ACC112 (cell line): ENCODE results near the gene PPP1R13B.

ENCODE experiments used
- H2AFZ ChIP-seq: fragments of 200-600 bp; sonication (generic); one replicate; pipeline ENCODE4 v1.6.0; 2017; ENCODE audit warnings: antibody characterized with exemption, low read length; ENCODE audit not compliant: unreplicated experiment
- H3K27ac ChIP-seq: fragments of 200-600 bp; sonication (generic); 2 replicates; pipeline ENCODE4 v1.5.1; 2014; ENCODE audit warnings: low read depth, mild to moderate bottlenecking, antibody characterized with exemption, low read length, moderate library complexity
- H3K27me3 ChIP-seq: fragments of 200-600 bp; sonication (generic); 2 replicates; pipeline ENCODE4 v1.6.1; 2014; ENCODE audit warnings: mild to moderate bottlenecking, antibody characterized with exemption, low read length, moderate library complexity, mixed read lengths; ENCODE audit not compliant: insufficient read depth
- H3K36me3 ChIP-seq: fragments of 200-600 bp; sonication (generic); 2 replicates; pipeline ENCODE4 v1.6.1; 2016; ENCODE audit warnings: mild to moderate bottlenecking, antibody characterized with exemption, low read length, moderate library complexity, mixed read lengths; ENCODE audit not compliant: insufficient read depth
- H3K4me1 ChIP-seq: fragments of 200-600 bp; sonication (generic); one replicate; pipeline ENCODE4 v1.6.1; 2016; ENCODE audit warnings: low read length, mixed read lengths; ENCODE audit not compliant: insufficient read depth, unreplicated experiment, control insufficient read depth
- H3K4me3 ChIP-seq: fragments of 200-600 bp; sonication (generic); 2 replicates; pipeline ENCODE4 v1.5.1; 2014; ENCODE audit warnings: mild to moderate bottlenecking, low read depth, low read length
- H3K79me2 ChIP-seq: fragments of 200-600 bp; sonication (generic); one replicate; pipeline ENCODE4 v1.6.0; 2016; ENCODE audit warnings: low read length; ENCODE audit not compliant: control insufficient read depth, unreplicated experiment, insufficient read depth

The PPP1R13B gene

GRCh38 chr14:103868242-103868897, 21.0 kb upstream of the PPP1R13B start:
- Histone ChIP-seq H3K4me1 (no peaks in the 10 kb centered on the region), H3K4me3 (no peak overlapping the region), H3K36me3 (no peaks in the 10 kb centered on the region), H3K79me2 (no peaks in the 10 kb centered on the region), H3K27me3 (no peaks in the 10 kb centered on the region), H2AFZ (no peak overlapping the region), H3K27ac (no peak overlapping the region)

GRCh38 chr14:103867523-103867953, 20.2 kb upstream of the PPP1R13B start:
- Histone ChIP-seq H3K79me2 (no peaks in the 10 kb centered on the region), H2AFZ (no peak overlapping the region), H3K27ac (no peak overlapping the region), H3K4me3 (no peak overlapping the region), H3K36me3 (no peaks in the 10 kb centered on the region), H3K4me1 (no peaks in the 10 kb centered on the region), H3K27me3 (no peaks in the 10 kb centered on the region)

GRCh38 chr14:103867020-103867419, 19.6 kb upstream of the PPP1R13B start:
- H3K27me3 ChIP-seq = no peaks in the 10 kb centered on the region
- no peaks in the 10 kb centered on the region for H3K79me2 ChIP-seq
- no peak overlapping the region for H3K27ac ChIP-seq
- H3K36me3 ChIP-seq = no peaks in the 10 kb centered on the region
- H2AFZ ChIP-seq = no peak overlapping the region
- H3K4me3 ChIP-seq = no peak overlapping the region
- H3K4me1 ChIP-seq = no peaks in the 10 kb centered on the region

GRCh38 chr14:103863245-103863644, 15.9 kb upstream of the PPP1R13B start:
- H3K27me3 ChIP-seq = no peaks in the 10 kb centered on the region
- H3K36me3 ChIP-seq = no peaks in the 10 kb centered on the region
- no peaks in the 10 kb centered on the region for H3K4me1 ChIP-seq
- no peak overlapping the region for H2AFZ ChIP-seq
- no peak overlapping the region for H3K27ac ChIP-seq
- H3K79me2 ChIP-seq = no peaks in the 10 kb centered on the region
- H3K4me3 ChIP-seq = no peak overlapping the region

GRCh38 chr14:103862393-103862782, 15.0 kb upstream of the PPP1R13B start:
- Histone ChIP-seq H3K79me2 (no peaks in the 10 kb centered on the region), H3K27ac (no peak overlapping the region), H3K4me3 (peak overlapping the region; percentile 53), H3K27me3 (no peaks in the 10 kb centered on the region), H3K4me1 (no peaks in the 10 kb centered on the region), H2AFZ (no peak overlapping the region), H3K36me3 (no peaks in the 10 kb centered on the region)

GRCh38 chr14:103861413-103862392, 14.3 kb upstream of the PPP1R13B start:
- no peak overlapping the region for H2AFZ ChIP-seq
- no peaks in the 10 kb centered on the region for H3K27me3 ChIP-seq
- H3K4me1 ChIP-seq = no peaks in the 10 kb centered on the region
- no peak overlapping the region for H3K27ac ChIP-seq
- H3K36me3 ChIP-seq = no peaks in the 10 kb centered on the region
- H3K4me3 ChIP-seq = peak overlapping the region; percentile 53
- no peaks in the 10 kb centered on the region for H3K79me2 ChIP-seq

GRCh38 chr14:103859416-103860202, 12.2 kb upstream of the PPP1R13B start:
- H3K4me1 ChIP-seq = no peaks in the 10 kb centered on the region
- no peak overlapping the region for H3K4me3 ChIP-seq
- no peaks in the 10 kb centered on the region for H3K27me3 ChIP-seq
- no peak overlapping the region for H2AFZ ChIP-seq
- no peaks in the 10 kb centered on the region for H3K36me3 ChIP-seq
- H3K27ac ChIP-seq = no peak overlapping the region
- no peaks in the 10 kb centered on the region for H3K79me2 ChIP-seq

- no peak overlapping the region for H3K4me3 ChIP-seq
- no peaks in the 10 kb centered on the region for H3K27me3 ChIP-seq
- H3K79me2 ChIP-seq = no peaks in the 10 kb centered on the region
- H3K36me3 ChIP-seq = no peaks in the 10 kb centered on the region
- H2AFZ ChIP-seq = no peak overlapping the region
- no peaks in the 10 kb centered on the region for H3K4me1 ChIP-seq
- no peak overlapping the region for H3K27ac ChIP-seq
Measured at GRCh38 chr14:103858063-103858781, 10.8 kb upstream of the PPP1R13B start.

GRCh38 chr14:103857256-103857655, 9.9 kb upstream of the PPP1R13B start:
- H3K27ac ChIP-seq = no peak overlapping the region
- H3K79me2 ChIP-seq = no peaks in the 10 kb centered on the region
- no peak overlapping the region for H3K4me3 ChIP-seq
- H2AFZ ChIP-seq = no peak overlapping the region
- no peaks in the 10 kb centered on the region for H3K27me3 ChIP-seq
- no peaks in the 10 kb centered on the region for H3K36me3 ChIP-seq
- H3K4me1 ChIP-seq = no peaks in the 10 kb centered on the region

- Histone ChIP-seq H3K4me3 (no peak overlapping the region), H3K79me2 (no peaks in the 10 kb centered on the region), H3K36me3 (no peaks in the 10 kb centered on the region), H3K4me1 (no peaks in the 10 kb centered on the region), H2AFZ (no peak overlapping the region), H3K27ac (no peak overlapping the region), H3K27me3 (no peaks in the 10 kb centered on the region)
Measured at GRCh38 chr14:103856607-103857006, 9.2 kb upstream of the PPP1R13B start.
